UCSD-AML1 (cell line): ENCODE measurements around the gene WARS2.
"Not testable (repeated sequence)": the region's sequence is repeated elsewhere in the genome, so short reads cannot be mapped to it uniquely, and the experiment has no call there.

Source experiments
- DNase-seq: peaks from one replicate; lab custom pipeline; 2025; ENCODE audit not compliant: unreplicated experiment; lab: John Stamatoyannopoulos, UW

WARS2 gene

GRCh38 chr1:119140177-119141019 is at the start of gene WARS2:
Gene WARS2 (minus strand): TSS chr1:119140653. CDS start chr1:119140644, 9 bp downstream.
- peak; percentile 94 for DNase-seq

DNA sequence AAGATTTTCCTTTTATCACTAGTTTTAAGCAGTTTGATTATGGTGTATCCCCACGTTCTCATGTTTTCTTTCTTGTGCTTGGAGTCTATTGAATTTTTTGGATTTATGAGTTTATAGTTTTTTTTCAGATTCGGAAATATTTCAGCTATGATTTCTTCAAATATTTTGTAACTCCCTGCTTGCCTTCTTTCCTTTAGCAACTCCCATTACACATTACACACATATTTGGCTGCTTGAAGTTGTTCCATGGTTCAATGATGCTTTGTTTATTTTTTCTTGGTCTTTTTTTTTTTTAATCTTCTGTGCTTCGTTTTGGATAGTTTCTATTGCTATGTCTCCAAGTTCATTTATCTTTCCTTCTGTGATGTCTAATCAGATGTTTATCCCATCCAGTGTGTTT is 48.5 kb upstream of the WARS2 start:
- DNase-seq: no peak

DNA sequence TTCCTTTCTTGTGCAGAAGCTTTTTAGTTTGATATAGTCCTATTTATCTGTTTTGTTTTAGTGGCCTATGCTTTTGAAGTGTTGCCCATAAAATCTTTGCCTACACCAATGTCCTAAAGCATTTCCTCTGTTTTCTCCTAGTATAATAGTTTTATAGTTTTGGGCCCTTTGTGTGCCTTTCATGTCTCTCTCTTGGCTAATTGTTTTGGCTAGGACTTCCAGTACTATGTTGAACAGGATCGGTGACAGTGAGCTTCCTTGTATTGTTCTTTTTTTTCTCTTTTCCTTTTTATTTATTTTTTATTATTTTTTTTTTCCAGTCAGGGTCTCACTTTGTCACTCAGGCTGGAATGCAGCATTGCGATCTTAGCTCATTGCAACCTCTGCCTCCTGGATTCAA is 47.0 kb upstream of the WARS2 start:
- no peak for DNase-seq

DNA sequence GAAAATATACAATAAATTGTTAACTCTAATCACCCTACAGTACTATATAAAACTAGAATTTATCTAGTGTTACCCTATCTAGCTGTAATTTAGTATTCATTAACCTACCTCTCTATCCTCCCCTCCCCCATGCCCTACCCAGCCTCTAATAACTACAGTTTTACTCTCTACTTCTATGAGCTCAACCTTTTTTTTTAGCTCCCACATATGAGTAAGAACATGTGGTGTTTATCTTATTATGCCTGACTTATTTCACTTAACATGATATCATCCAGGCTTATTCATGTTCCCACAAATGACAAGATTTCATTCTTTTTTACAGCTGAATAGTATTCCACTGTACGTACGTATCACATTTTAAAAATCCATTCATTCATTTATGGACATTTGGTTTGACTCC is 46.0 kb upstream of the WARS2 start:
- no peak for DNase-seq

- DNase-seq: no peak
Measured at GRCh38 chr1:119184972-119185371, 44.5 kb upstream of the WARS2 start.

DNA sequence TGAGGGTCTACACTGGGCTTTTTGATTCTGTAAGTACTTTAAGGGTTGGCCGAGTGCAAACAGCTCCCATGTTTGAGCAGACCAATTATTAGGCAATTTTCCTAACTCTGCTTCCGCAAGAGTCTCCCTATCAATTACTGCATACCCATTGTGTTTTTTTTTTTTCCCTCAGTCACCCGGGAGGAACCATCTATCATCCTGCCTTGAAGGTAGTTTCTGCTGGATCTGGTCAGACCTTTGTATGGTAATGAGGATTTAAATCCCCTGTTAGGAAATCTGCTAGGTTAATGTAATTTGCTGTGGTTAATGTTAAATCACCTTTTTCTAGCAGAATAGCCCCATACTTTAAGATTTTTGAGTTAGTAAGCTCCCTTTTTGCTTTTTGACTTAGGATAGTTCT is 40.8 kb upstream of the WARS2 start:
- no peak for DNase-seq

GRCh38 chr1:119179051-119179450 is 38.6 kb upstream of the WARS2 start:
- DNase-seq: no peak

- not testable (repeated sequence) for DNase-seq
Measured at GRCh38 chr1:119172927-119173326, 32.5 kb upstream of the WARS2 start.

DNA sequence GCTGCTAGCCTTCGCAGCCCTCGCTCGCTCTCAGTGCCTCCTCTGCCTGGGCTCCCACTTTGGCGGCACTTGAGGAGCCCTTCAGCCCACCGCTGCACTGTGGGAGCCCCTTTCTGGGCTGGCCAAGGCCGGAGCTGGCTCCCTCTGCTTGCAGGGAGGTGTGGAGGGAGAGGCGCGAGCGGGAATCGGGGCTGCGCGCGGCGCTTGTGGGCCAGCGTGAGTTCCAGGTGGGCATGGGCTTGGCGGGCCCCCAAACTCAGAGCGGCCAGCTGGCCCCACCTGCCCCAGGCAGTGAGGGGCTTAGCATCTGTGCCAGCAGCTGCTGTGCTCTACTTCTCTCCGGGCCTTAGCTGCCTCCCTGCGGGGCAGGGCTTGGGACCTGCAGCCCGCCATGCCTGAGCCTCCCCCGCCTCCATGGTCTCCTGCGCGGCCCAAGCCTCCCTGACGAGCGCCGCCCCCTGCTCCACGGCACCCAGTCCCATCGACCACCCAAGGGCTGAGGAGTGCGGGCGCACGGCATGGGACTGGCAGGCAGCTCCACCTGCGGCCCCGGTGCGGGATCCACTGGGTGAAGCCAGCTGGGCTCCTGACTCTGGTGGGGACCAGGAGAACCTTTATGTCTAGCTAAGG is 31.0 kb upstream of the WARS2 start:
- DNase-seq: not testable (repeated sequence)

- DNase-seq: no peak
Measured at GRCh38 chr1:119163396-119163795, 22.9 kb upstream of the WARS2 start.

GRCh38 chr1:119160866-119161265 is 20.4 kb upstream of the WARS2 start:
- DNase-seq: no peak

GRCh38 chr1:119160409-119160808 is 20.0 kb upstream of the WARS2 start:
- no peak for DNase-seq

DNA sequence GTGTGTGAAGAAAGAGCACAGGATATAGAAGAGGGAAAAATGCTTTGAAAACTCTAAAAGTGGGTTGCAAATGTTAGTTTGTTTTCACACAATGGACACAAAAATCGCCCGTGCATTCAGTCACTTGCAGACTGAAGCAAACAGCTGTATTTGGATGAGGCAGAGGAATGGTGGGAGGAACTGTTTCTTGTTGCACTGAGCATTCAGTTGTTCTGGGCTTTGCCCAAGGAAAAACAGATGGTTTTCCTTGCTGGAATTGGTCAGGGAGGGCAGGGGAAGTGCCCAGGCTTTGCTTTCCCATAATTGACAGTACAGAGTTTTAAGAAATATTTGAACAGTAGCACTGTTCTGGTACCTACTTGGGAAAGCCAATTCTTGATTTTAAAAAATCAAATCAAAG is 19.5 kb upstream of the WARS2 start:
- no peak for DNase-seq

GRCh38 chr1:119159111-119159510 is 18.7 kb upstream of the WARS2 start:
- DNase-seq: no peak

DNA sequence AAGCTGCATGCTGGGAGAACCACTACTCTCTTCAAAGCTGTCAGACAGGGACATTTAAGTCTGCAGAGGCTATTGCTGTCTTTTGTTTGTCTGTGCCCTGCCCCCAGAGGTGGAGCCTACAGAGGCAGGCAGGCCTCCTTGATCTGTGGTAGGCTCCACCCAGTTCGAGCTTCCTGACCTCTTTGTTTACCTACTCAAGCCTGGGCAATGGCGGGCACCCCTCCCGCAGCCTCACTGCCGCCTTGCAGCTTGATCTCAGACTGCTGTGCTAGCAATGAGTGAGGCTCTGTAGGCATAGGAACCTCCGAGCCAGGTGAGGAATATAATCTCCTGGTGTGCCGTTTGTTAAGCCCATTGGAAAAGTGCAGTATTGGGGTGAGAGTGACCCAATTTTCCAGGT is 16.3 kb upstream of the WARS2 start:
- not testable (repeated sequence) for DNase-seq

DNA sequence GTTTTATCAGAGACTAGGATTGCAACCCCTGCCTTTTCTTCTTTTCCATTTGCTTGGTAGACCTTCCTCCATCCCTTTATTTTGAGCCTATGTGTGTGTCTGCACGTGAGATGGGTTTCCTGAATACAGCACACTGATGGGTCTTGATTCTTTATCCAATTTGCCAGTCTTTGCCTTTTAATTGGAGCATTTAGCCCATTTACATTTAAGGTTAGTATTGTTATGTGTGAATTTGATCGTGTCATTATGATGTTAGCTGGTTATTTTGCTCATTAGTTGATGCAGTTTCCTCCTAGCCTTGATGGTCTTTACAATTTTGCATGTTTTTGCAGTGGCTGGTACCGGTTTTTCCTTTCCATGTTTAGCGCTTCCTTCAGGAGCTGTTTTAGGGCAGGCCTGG is 14.6 kb upstream of the WARS2 start:
- not testable (repeated sequence) for DNase-seq

GRCh38 chr1:119150150-119150549 is 9.7 kb upstream of the WARS2 start:
- no peak for DNase-seq

GRCh38 chr1:119147661-119148090 is 7.2 kb upstream of the WARS2 start:
- DNase-seq: no peak

GRCh38 chr1:119146466-119146865 is 6.0 kb upstream of the WARS2 start:
- DNase-seq: no peak

- DNase-seq: no peak
Measured at GRCh38 chr1:119144813-119145212, 4.4 kb upstream of the WARS2 start.

- DNase-seq: no peak
Measured at GRCh38 chr1:119143706-119144105, 3.3 kb upstream of the WARS2 start.

GRCh38 chr1:119141660-119142059 is 1.2 kb upstream of the WARS2 start:
- DNase-seq: no peak
